BLaER1 (cell line): Measurements from ENCODE around the gene ASIC3.
"Not testable (repeated sequence)": the region's sequence is repeated elsewhere in the genome, so short reads cannot be mapped to it uniquely, and the experiment has no call there.

ENCODE experiments used
- H3K27ac ChIP-seq: shearing (Covaris generic); formaldehyde crosslinking; 2 replicates; pipeline ENCODE4 v1.8.1; 2022
- H3K27me3 ChIP-seq: shearing (Covaris generic); formaldehyde crosslinking; 2 replicates; pipeline ENCODE4 v1.8.1; 2022
- H3K36me3 ChIP-seq: shearing (Covaris generic); formaldehyde crosslinking; 2 replicates; pipeline ENCODE4 v1.8.1; 2022
- H3K4me1 ChIP-seq: shearing (Covaris generic); formaldehyde crosslinking; 2 replicates; pipeline ENCODE4 v1.8.1; 2022
- H3K4me2 ChIP-seq: shearing (Covaris generic); formaldehyde crosslinking; 2 replicates; pipeline ENCODE4 v1.8.1; 2022
- H3K4me3 ChIP-seq: shearing (Covaris generic); formaldehyde crosslinking; 2 replicates; pipeline ENCODE4 v1.8.1; 2022
- H3K9ac ChIP-seq: shearing (Covaris generic); formaldehyde crosslinking; 2 replicates; pipeline ENCODE4 v1.8.1; 2022
- H3K9me3 ChIP-seq: shearing (Covaris generic); formaldehyde crosslinking; 2 replicates; pipeline ENCODE4 v1.8.1; 2022
- H4K20me1 ChIP-seq: shearing (Covaris generic); formaldehyde crosslinking; 2 replicates; pipeline ENCODE4 v1.8.1; 2022
- Cebpa-rat ChIP-seq: shearing (Covaris generic); IDR thresholded peaks from 2 replicates; pipeline ENCODE4 v1.8.1; 2022

The ASIC3 gene

DNA sequence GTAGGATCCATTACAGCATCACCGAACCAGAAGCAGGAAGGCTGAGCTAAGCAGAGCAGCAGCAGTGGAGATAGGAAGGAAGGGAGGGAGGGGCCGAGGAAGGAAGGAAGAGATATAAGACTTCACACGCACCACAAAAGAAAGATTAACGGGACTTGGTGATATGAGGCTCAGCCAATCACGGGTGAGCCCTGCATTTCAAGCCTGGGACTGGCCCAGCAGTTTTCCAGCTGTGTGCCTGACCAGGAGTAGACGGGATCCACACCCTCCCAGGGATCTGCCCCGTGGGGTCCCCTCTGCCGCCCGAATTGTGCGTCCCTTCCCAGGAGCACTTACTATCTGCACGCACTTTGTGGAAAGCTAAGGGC, 40.2 kb upstream of the ASIC3 start:
- H3K4me2 ChIP-seq: peak overlapping the region; percentile 99
- peak overlapping the region; percentile 77; the same call in 1 of the 2 replicates for H3K9ac ChIP-seq
- H3K4me1 ChIP-seq: peaks cover 85% of the 10 kb centered on the region
- peak overlapping the region; percentile 58 for H3K4me3 ChIP-seq
- no peaks in the 10 kb centered on the region for H3K27me3 ChIP-seq
- H3K9me3 ChIP-seq: no peaks in the 10 kb centered on the region
- peak overlapping the region; percentile 90 for H3K27ac ChIP-seq
- H3K36me3 ChIP-seq: no peaks in the 10 kb centered on the region
- H4K20me1 ChIP-seq: no peaks in the 10 kb centered on the region
- no peak for TF ChIP-seq Cebpa-rat

DNA sequence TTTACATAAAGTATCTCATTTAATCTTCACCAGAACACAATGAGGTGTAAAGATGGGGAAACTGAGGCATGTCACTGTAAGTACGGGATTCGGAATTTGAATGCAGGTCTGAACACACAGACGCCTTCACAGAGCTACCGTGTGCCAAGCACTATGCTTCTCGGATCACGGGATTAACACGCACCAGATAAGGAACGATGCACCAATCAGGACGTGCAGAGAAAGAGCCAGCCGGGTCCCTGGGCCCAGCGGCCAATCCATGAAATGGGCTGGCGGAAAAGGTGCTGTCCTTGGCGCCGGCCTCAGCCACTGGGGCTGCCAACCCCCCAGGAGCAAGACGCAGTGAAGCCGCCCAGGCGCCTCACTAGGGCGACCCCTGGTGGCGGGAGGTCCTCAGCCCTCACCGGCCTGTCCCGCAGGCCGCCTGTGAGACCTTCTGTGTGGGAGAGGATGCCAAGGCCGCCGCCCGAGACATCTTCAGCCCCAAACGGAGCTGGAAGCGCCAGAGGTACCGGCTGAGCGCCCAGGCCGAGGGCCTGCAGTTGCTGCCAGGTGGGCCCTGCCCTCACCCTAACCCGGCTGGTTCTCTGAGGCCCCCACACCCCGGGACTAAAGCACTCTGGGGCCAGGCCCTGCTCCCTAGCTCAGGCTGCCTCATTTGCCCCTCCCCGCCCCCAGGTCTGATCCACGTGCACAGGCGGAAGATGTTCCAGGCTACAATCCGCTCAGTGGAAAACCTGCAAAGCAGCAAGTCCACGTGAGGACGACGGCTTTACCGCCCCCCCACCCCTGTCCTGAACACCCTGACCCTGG, 39.6 kb upstream of the ASIC3 start:
- H3K9me3 ChIP-seq: no peaks in the 10 kb centered on the region
- H4K20me1 ChIP-seq: no peaks in the 10 kb centered on the region
- H3K4me2 ChIP-seq: peak overlapping the region; percentile 99
- no peak for TF ChIP-seq Cebpa-rat
- H3K36me3 ChIP-seq: no peaks in the 10 kb centered on the region
- H3K27me3 ChIP-seq: no peaks in the 10 kb centered on the region
- peaks cover 89% of the 10 kb centered on the region for H3K4me1 ChIP-seq
- H3K9ac ChIP-seq: peak overlapping the region; percentile 77
- peak overlapping the region; percentile 58 for H3K4me3 ChIP-seq
- H3K27ac ChIP-seq: peak overlapping the region; percentile 90

GRCh38 chr7:151009327-151010036, 38.8 kb upstream of the ASIC3 start:
- H3K27ac ChIP-seq: peak overlapping the region; percentile 90
- H3K4me2 ChIP-seq: peak overlapping the region; percentile 99
- H3K4me1 ChIP-seq: peaks cover 96% of the 10 kb centered on the region

DNA sequence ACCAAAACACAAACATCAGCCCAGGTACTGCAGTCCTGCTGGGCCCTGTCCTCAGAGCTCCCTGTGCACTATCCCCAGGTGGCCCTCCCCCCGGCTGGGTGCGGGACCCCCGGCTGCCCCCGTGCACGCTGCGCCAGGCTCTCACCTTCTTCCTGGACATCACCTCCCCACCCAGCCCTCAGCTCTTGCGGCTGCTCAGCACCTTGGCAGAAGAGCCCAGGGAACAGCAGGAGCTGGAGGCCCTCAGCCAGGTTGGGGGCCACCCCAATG, 38.4 kb upstream of the ASIC3 start:
- no peak for TF ChIP-seq Cebpa-rat
- Histone ChIP-seq H3K9me3 (no peaks in the 10 kb centered on the region), H3K4me3 (peak overlapping the region; percentile 29; the same call in 1 of the 2 replicates), H3K27me3 (no peaks in the 10 kb centered on the region), H3K27ac (peak overlapping the region; percentile 90), H3K4me1 (peaks cover 96% of the 10 kb centered on the region), H3K4me2 (peak overlapping the region; percentile 99), H4K20me1 (no peaks in the 10 kb centered on the region), H3K9ac (peak overlapping the region; percentile 57), H3K36me3 (peaks cover 7% of the 10 kb centered on the region; the same call in 1 of the 2 replicates)

More at GRCh38 chr7:151009327-151010036, 38.8 kb upstream of the ASIC3 start:
- no peaks in the 10 kb centered on the region for H3K27me3 ChIP-seq
- no peak for TF ChIP-seq Cebpa-rat
- H3K9me3 ChIP-seq: no peaks in the 10 kb centered on the region
- peak overlapping the region; percentile 29; the same call in 1 of the 2 replicates for H3K4me3 ChIP-seq
- H4K20me1 ChIP-seq: no peaks in the 10 kb centered on the region
- H3K36me3 ChIP-seq: peaks cover 7% of the 10 kb centered on the region; the same call in 1 of the 2 replicates
- H3K9ac ChIP-seq: peak overlapping the region; percentile 57; the same call in 1 of the 2 replicates

DNA sequence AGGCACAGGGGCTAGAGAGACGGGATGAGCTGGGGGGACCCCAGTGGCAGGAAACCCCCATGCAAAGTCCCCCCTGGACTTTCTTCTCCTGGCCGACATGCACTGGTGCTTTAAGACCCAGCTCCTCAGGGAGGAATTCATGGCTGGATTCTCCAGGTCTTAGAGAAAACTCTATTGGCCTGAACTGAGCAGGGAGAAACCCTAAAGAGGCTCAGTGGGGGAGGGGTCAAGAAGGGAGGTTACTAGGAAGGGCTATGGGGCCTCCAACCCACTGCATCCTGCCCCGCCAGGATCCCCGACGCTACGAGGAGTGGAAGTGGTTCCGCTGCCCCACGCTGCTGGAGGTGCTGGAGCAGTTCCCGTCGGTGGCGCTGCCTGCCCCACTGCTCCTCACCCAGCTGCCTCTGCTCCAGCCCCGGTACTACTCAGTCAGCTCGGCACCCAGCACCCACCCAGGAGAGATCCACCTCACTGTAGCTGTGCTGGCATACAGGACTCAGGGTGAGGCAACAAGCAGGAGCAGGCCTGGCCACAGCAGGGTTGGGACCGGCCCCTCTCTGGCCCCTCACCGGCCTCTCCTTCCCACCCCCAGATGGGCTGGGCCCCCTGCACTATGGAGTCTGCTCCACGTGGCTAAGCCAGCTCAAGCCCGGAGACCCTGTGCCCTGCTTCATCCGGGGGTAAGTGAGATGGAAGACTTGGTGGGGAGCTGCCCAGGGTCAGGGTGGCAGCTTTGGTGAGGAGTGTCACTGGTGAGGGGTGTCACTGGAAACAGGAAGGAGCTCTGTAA, 37.8 kb upstream of the ASIC3 start:
- no peak for TF ChIP-seq Cebpa-rat
- Histone ChIP-seq H4K20me1 (no peaks in the 10 kb centered on the region), H3K36me3 (peaks cover 7% of the 10 kb centered on the region; the same call in 1 of the 2 replicates), H3K4me3 (peak overlapping the region; percentile 29; the same call in 1 of the 2 replicates), H3K27me3 (no peaks in the 10 kb centered on the region), H3K4me2 (peak overlapping the region; percentile 99), H3K27ac (peak overlapping the region; percentile 90), H3K4me1 (peaks cover 96% of the 10 kb centered on the region), H3K9ac (peak overlapping the region; percentile 57), H3K9me3 (no peaks in the 10 kb centered on the region)

DNA sequence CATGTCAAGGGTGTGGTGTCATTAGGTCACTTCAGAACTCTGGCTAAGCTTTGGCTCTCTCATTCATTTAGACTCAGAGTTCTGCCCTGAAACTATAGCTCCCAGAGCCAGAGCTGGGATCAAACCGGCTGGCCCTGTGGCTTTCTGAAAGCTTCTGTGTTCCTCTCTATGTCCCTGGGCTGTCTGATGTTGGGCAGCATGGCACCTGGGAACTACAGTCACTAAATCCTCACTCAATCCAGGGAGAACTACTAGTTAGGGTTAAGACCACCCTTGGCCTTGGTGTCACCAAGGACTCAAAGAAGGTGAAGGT, 37.3 kb upstream of the ASIC3 start:
- H3K4me3 ChIP-seq: peak overlapping the region; percentile 29; the same call in 1 of the 2 replicates
- H3K9ac ChIP-seq: peak overlapping the region; percentile 57
- no peaks in the 10 kb centered on the region for H4K20me1 ChIP-seq
- peak overlapping the region; percentile 99 for H3K4me2 ChIP-seq
- H3K9me3 ChIP-seq: no peaks in the 10 kb centered on the region
- H3K27me3 ChIP-seq: no peaks in the 10 kb centered on the region
- peaks cover 90% of the 10 kb centered on the region for H3K4me1 ChIP-seq
- H3K36me3 ChIP-seq: peaks cover 7% of the 10 kb centered on the region; the same call in 1 of the 2 replicates
- TF ChIP-seq Cebpa-rat: no peak
- H3K27ac ChIP-seq: peak overlapping the region; percentile 90

GRCh38 chr7:151011616-151012015, 36.7 kb upstream of the ASIC3 start:
- H3K9ac ChIP-seq, H3K27ac ChIP-seq, H3K4me3 ChIP-seq, H3K27me3 ChIP-seq, H4K20me1 ChIP-seq, H3K9me3 ChIP-seq, H3K36me3 ChIP-seq: not testable (repeated sequence)
- H3K4me2 ChIP-seq: peak overlapping the region; percentile 59
- peaks cover 90% of the 10 kb centered on the region for H3K4me1 ChIP-seq

GRCh38 chr7:151012031-151012692, 36.2 kb upstream of the ASIC3 start:
- peak overlapping the region; percentile 59 for H3K4me2 ChIP-seq
- H3K27ac ChIP-seq: no peak overlapping the region
- no peaks in the 10 kb centered on the region for H3K27me3 ChIP-seq
- no peak for TF ChIP-seq Cebpa-rat
- no peak overlapping the region for H3K4me3 ChIP-seq
- no peak overlapping the region for H3K9ac ChIP-seq
- H4K20me1 ChIP-seq: no peaks in the 10 kb centered on the region
- peaks cover 7% of the 10 kb centered on the region; the same call in 1 of the 2 replicates for H3K36me3 ChIP-seq
- H3K4me1 ChIP-seq: peaks cover 90% of the 10 kb centered on the region
- H3K9me3 ChIP-seq: no peaks in the 10 kb centered on the region

- no peak overlapping the region for H3K9ac ChIP-seq
- peak overlapping the region; percentile 59 for H3K4me2 ChIP-seq
- H3K27me3 ChIP-seq: no peaks in the 10 kb centered on the region
- no peak for TF ChIP-seq Cebpa-rat
- H3K9me3 ChIP-seq: no peaks in the 10 kb centered on the region
- H3K4me3 ChIP-seq: no peak overlapping the region
- peaks cover 90% of the 10 kb centered on the region for H3K4me1 ChIP-seq
- H3K36me3 ChIP-seq: peaks cover 7% of the 10 kb centered on the region; the same call in 1 of the 2 replicates
- no peaks in the 10 kb centered on the region for H4K20me1 ChIP-seq
- H3K27ac ChIP-seq: no peak overlapping the region
Measured at GRCh38 chr7:151012911-151013347, 35.4 kb upstream of the ASIC3 start.
